SK-N-SH (cell line): Measurements from ENCODE around the gene HDAC4.

Experiments used
- CTCF ChIP-seq: fragments of 200-600 bp; sonication (generic); IDR thresholded peaks from 2 replicates; pipeline ENCODE4 v1.6.1; 2017; ENCODE audit warnings: antibody characterized with exemption, mild to moderate bottlenecking, moderate library complexity
- EP300 ChIP-seq, 2 experiments: IDR thresholded peaks; 2 replicates each; pipeline versions ENCODE4 v1.4.0 to v1.6.1; 2012; ENCODE audit warnings: borderline replicate concordance in 1 of 2, low read depth in 1 of 2, low read length in 1 of 2
- FOXJ3 ChIP-seq: sonication (generic); formaldehyde crosslinking; IDR thresholded peaks from 2 replicates; pipeline ENCODE4 v1.5.1; 2020; ENCODE audit warnings: mild to moderate bottlenecking, missing genetic modification reagents
- GABPA ChIP-seq: IDR thresholded peaks from 2 replicates; pipeline ENCODE4 v1.4.0; 2012; ENCODE audit warnings: low read depth, mild to moderate bottlenecking
- NFIC ChIP-seq: IDR thresholded peaks from 2 replicates; pipeline ENCODE4 v1.4.0; 2012; ENCODE audit warnings: borderline replicate concordance
- POLR2AphosphoS5 ChIP-seq: IDR thresholded peaks from 2 replicates; pipeline ENCODE4 v1.6.1; 2012; ENCODE audit warnings: low read depth, low read length
- REST ChIP-seq: IDR thresholded peaks from 2 replicates; pipeline ENCODE4 v1.6.1; 2012; ENCODE audit warnings: mild to moderate bottlenecking, low read depth, low read length, moderate library complexity
- RFX5 ChIP-seq: IDR thresholded peaks from 2 replicates; pipeline ENCODE4 v1.6.1; 2012; ENCODE audit warnings: mild to moderate bottlenecking, improper control_type of control experiment, low read length
- RXRA ChIP-seq: IDR thresholded peaks from 2 replicates; pipeline ENCODE4 v1.4.0; 2012; ENCODE audit warnings: low read depth, mild to moderate bottlenecking, borderline replicate concordance
- TAF1 ChIP-seq: IDR thresholded peaks from 2 replicates; pipeline ENCODE4 v1.6.1; 2012; ENCODE audit warnings: low read depth, mild to moderate bottlenecking, low read length, moderate library complexity, borderline replicate concordance

- TF ChIP-seq NFIC (no peak), CTCF (no peak), RFX5 (no peak), POLR2AphosphoS5 (no peak), TAF1 (no peak), EP300 (IDR thresholded peaks at IDR 0.05; ENCODE audit: borderline replicate concordance in 1 of 2, low read depth in 1 of 2, low read length in 1 of 2) (no peak), RXRA (no peak), GABPA (no peak), FOXJ3 (CRISPR knock-in tag) (no peak), REST (no peak)
Measured at GRCh38 chr2:239241431-239241960, 159.3 kb downstream of the HDAC4 start.
